NCI-H2196 treated with DMSO at 0.1 percent for 48 hours (cell line): ENCODE results near the gene TRIM41.
"Not testable (repeated sequence)": the region's sequence is repeated elsewhere in the genome, so short reads cannot be mapped to it uniquely, and the experiment has no call there.

ENCODE experiments used
- DNase-seq: peaks from one replicate; lab custom pipeline; 2025; ENCODE audit not compliant: unreplicated experiment; lab: John Stamatoyannopoulos, UW

Gene TRIM41

DNA sequence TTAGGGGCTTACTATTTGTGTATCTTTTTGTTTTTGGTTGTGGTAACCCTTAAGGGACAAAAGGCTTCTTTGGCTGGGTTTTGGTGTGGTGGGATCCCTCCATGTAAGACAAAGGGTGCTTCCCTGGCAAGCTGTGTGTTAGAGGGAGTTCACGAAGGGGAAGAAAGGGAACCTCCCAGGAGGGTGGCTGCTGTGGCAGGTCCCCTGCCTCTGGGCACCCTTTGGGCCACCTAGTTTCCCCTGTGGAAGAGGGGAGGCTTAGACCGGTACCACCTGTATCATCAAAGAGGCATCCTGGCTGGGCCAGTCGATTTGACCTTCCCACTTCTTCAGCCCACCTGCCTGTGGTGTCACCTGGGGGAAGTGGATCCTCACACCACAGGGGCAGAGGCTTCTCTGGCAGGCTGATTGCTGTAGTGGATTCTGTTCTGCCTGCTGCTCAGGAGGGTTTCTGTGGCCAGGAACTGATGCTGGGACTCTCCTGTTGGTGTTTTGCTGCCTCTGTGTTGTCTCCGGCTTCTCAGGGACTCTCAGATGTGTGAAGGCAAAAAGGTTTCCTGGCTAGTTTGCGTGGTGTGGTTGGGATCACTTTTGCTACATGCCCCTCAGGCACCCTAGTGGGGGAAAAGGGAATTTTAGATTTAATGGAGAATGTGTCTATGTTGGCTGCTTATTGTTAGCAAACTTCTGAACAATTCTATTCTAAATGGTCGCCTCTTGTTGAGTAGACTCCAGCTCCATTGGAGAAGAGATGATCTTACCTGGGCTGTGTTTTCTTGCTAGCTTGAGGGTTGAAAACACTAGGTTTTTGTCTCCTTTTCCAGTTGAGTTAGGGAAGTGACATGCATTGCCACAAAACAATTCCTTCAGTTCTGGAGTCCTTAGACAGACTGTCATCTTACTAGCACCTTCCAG lies 61.0 kb downstream of the TRIM41 start:
- DNase-seq, result not testable (repeated sequence)
